ENCODE measurements around the gene IFFO2.

Gene IFFO2

GRCh38 chr1:18956193-18957135, at the start of gene IFFO2:
Gene IFFO2, minus strand, starts transcription at chr1:18956676. Its CDS starts 344 bp downstream, at chr1:18956332.
- peak in 50 of 51 donors; percentile 62 to 99 (median 96) for DNase-seq

GRCh38 chr1:19006000-19006399, 49.5 kb upstream of the IFFO2 start:
- DNase-seq = no peak

GRCh38 chr1:19003371-19004290, 47.2 kb upstream of the IFFO2 start:
- no peak for DNase-seq

- DNase-seq = no peak
Measured at GRCh38 chr1:19000065-19000464, 43.6 kb upstream of the IFFO2 start.

GRCh38 chr1:18999359-18999758, 42.9 kb upstream of the IFFO2 start:
- DNase-seq = no peak

GRCh38 chr1:18998016-18998724, 41.7 kb upstream of the IFFO2 start:
- DNase-seq = no peak

- peak in 42 of 51 donors; percentile 6 to 87 (median 60) for DNase-seq
Measured at GRCh38 chr1:18997508-18997907, 41.0 kb upstream of the IFFO2 start.

GRCh38 chr1:18996548-18997177, 40.2 kb upstream of the IFFO2 start:
- no peak for DNase-seq

- DNase-seq = no peak
Measured at GRCh38 chr1:18994381-18994780, 37.9 kb upstream of the IFFO2 start.

- DNase-seq = no peak
Measured at GRCh38 chr1:18992646-18993045, 36.2 kb upstream of the IFFO2 start.

- DNase-seq = no peak
Measured at GRCh38 chr1:18991585-18991984, 35.1 kb upstream of the IFFO2 start.

- no peak for DNase-seq
Measured at GRCh38 chr1:18989896-18990295, 33.4 kb upstream of the IFFO2 start.

GRCh38 chr1:18989176-18989799, 32.8 kb upstream of the IFFO2 start:
- no peak for DNase-seq

- no peak for DNase-seq
Measured at GRCh38 chr1:18981242-18981641, 24.8 kb upstream of the IFFO2 start.

GRCh38 chr1:18978706-18979105, 22.2 kb upstream of the IFFO2 start:
- no peak for DNase-seq

GRCh38 chr1:18977428-18977827, 21.0 kb upstream of the IFFO2 start:
- no peak for DNase-seq

GRCh38 chr1:18976096-18976495, 19.6 kb upstream of the IFFO2 start:
- no peak for DNase-seq

GRCh38 chr1:18974606-18975005, 18.1 kb upstream of the IFFO2 start:
- DNase-seq = peak in 5 of 51 donors; percentile 8 to 28 (median 15)

- DNase-seq = no peak
Measured at GRCh38 chr1:18974005-18974404, 17.5 kb upstream of the IFFO2 start.

- DNase-seq = no peak
Measured at GRCh38 chr1:18973446-18973955, 17.0 kb upstream of the IFFO2 start.
